ENCODE results near the gene RHOJ. TPM values are rescaled to one million over a fixed set of nuclear protein-coding genes. Genes with fewer than 3 reads are reported as not detected.

Gene RHOJ
- polyA plus RNA-seq, 3 donors: not detected

DNA sequence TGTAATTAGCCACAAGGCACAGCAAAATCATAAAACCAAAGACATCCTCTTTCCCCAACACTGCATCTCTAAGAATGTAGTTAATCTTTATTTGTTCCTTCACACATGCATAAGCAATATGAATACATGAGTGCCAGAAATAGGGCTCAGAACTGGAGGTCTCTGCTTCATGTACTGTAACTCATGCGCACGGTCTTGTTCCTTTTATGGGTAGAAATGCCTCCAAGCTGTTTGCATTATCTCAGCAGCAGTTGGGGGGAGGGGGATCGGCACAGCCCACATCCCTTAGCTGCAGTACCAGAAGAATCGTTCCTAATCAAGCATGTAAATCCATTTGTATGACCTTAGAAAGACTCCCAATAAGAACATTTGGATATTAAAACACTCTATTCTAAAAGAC is 20.0 kb downstream of the RHOJ start:
- no peaks in the 10 kb centered on the region for H3K79me2 ChIP-seq (ENCODE audit: insufficient read depth, low read length)
- no peaks in the 10 kb centered on the region for H3K9me3 ChIP-seq (replicated peaks in 1 of 2; ENCODE audit: control insufficient read depth in 1 of 2, insufficient read depth in 1 of 2, low read length in 2 of 2)
- no peaks in the 10 kb centered on the region for H3K4me1 ChIP-seq (ENCODE audit: control insufficient read depth in 1 of 2, insufficient read depth in 2 of 2, low read length in 2 of 2)
- 67% methylated on average over 2 of the region's 4 CpGs for WGBS (ENCODE audit: insufficient coverage)
- H3K27me3 ChIP-seq (ENCODE audit: control insufficient read depth in 2 of 2, insufficient read depth in 2 of 2, low read length in 2 of 2): no peaks in the 10 kb centered on the region
- no peak overlapping the region for H3K4me3 Mint-ChIP-seq
- H3K27ac Mint-ChIP-seq: no peak overlapping the region
- no peaks in the 10 kb centered on the region for H3K36me3 Mint-ChIP-seq
- no peak overlapping the region for H3K27ac ChIP-seq (ENCODE audit: low read depth in 1 of 2, low read length in 2 of 2)
- no peak overlapping the region for H3K4me2 ChIP-seq (replicated peaks; ENCODE audit: extremely low read depth, low read length, poor library complexity, severe bottlenecking)
- H2AFZ ChIP-seq (ENCODE audit: insufficient read depth, low read depth, low read length, poor library complexity, severe bottlenecking): no peak overlapping the region
- no peaks in the 10 kb centered on the region for H3K36me3 ChIP-seq (replicated peaks in 1 of 2; ENCODE audit: control insufficient read depth in 1 of 2, insufficient read depth in 2 of 2, low read length in 2 of 2)
- peaks cover 0 to 7% (median 5%) of the 10 kb centered on the region in 7 donors for H3K9me3 Mint-ChIP-seq
- H3K27me3 Mint-ChIP-seq (ENCODE audit: low read depth in 3 of 3): peaks cover 0 to 4% (median 0%) of the 10 kb centered on the region in 3 donors
- no peak overlapping the region for H3K4me3 ChIP-seq (replicated peaks in 1 of 3; ENCODE audit: low read depth in 2 of 3, low read length in 3 of 3)
- H3K9ac ChIP-seq (ENCODE audit: insufficient read depth, low read length, poor library complexity, severe bottlenecking): no peak overlapping the region
- TF ChIP-seq, protein P1, sequence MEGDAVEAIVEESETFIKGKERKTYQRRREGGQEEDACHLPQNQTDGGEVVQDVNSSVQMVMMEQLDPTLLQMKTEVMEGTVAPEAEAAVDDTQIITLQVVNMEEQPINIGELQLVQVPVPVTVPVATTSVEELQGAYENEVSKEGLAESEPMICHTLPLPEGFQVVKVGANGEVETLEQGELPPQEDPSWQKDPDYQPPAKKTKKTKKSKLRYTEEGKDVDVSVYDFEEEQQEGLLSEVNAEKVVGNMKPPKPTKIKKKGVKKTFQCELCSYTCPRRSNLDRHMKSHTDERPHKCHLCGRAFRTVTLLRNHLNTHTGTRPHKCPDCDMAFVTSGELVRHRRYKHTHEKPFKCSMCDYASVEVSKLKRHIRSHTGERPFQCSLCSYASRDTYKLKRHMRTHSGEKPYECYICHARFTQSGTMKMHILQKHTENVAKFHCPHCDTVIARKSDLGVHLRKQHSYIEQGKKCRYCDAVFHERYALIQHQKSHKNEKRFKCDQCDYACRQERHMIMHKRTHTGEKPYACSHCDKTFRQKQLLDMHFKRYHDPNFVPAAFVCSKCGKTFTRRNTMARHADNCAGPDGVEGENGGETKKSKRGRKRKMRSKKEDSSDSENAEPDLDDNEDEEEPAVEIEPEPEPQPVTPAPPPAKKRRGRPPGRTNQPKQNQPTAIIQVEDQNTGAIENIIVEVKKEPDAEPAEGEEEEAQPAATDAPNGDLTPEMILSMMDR (IDR thresholded peaks at IDR 0.05): no peak
- intact Hi-C loops (cut with micrococcal nuclease): no loop called here
- no peaks in the 10 kb centered on the region for H4K20me1 ChIP-seq (ENCODE audit: insufficient read depth, low read length)
- H3K4me1 Mint-ChIP-seq: no peaks in the 10 kb centered on the region
- DNase-seq: no peak

DNA sequence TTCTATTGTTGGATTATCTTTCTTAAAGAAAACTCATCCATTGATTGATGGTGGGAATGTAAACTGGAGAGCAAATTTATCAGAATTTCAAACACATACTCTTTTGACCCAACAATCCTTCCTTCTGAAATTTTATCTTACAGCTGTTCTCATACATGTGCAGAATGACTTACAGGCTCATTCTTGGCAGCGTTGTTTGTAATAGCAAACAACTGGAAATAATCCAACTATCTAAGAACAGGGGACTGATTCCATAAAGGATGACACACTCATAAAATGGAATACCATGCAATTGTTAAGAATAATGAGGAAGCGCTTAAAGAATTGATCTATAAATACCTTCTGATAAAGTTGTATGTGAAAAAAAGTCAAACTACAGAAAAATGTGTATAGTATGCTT is 24.0 kb downstream of the RHOJ start:
- H3K9ac ChIP-seq (ENCODE audit: insufficient read depth, low read length, poor library complexity, severe bottlenecking): no peak overlapping the region
- no peaks in the 10 kb centered on the region for H3K9me3 ChIP-seq (replicated peaks in 1 of 2; ENCODE audit: control insufficient read depth in 1 of 2, insufficient read depth in 1 of 2, low read length in 2 of 2)
- no peaks in the 10 kb centered on the region for H3K4me1 Mint-ChIP-seq
- H2AFZ ChIP-seq (ENCODE audit: insufficient read depth, low read depth, low read length, poor library complexity, severe bottlenecking): no peak overlapping the region
- no peak for DNase-seq
- H3K27ac Mint-ChIP-seq: no peak overlapping the region
- no peaks in the 10 kb centered on the region for H4K20me1 ChIP-seq (ENCODE audit: insufficient read depth, low read length)
- no peaks in the 10 kb centered on the region for H3K36me3 ChIP-seq (replicated peaks in 1 of 2; ENCODE audit: control insufficient read depth in 1 of 2, insufficient read depth in 2 of 2, low read length in 2 of 2)
- H3K4me3 Mint-ChIP-seq: no peak overlapping the region
- no CpG with 5 or more reads among the region's 2 CpGs for WGBS (ENCODE audit: insufficient coverage)
- peaks cover 0 to 3% (median 0%) of the 10 kb centered on the region in 3 donors for H3K27me3 Mint-ChIP-seq (ENCODE audit: low read depth in 3 of 3)
- H3K27ac ChIP-seq (ENCODE audit: low read depth in 1 of 2, low read length in 2 of 2): no peak overlapping the region
- no peaks in the 10 kb centered on the region for H3K36me3 Mint-ChIP-seq
- H3K27me3 ChIP-seq (ENCODE audit: control insufficient read depth in 2 of 2, insufficient read depth in 2 of 2, low read length in 2 of 2): no peaks in the 10 kb centered on the region
- H3K4me3 ChIP-seq (replicated peaks in 1 of 3; ENCODE audit: low read depth in 2 of 3, low read length in 3 of 3): no peak overlapping the region
- TF ChIP-seq, protein P1 (IDR thresholded peaks at IDR 0.05): no peak
- H3K4me2 ChIP-seq (replicated peaks; ENCODE audit: extremely low read depth, low read length, poor library complexity, severe bottlenecking): no peak overlapping the region
- intact Hi-C loops (cut with micrococcal nuclease): no loop called here
- H3K79me2 ChIP-seq (ENCODE audit: insufficient read depth, low read length): no peaks in the 10 kb centered on the region
- peaks cover 0 to 9% (median 4%) of the 10 kb centered on the region in 7 donors for H3K9me3 Mint-ChIP-seq
- H3K4me1 ChIP-seq (ENCODE audit: control insufficient read depth in 1 of 2, insufficient read depth in 2 of 2, low read length in 2 of 2): no peaks in the 10 kb centered on the region

Data from CD14-positive monocyte (primary cell).